PC-3 (cell line): ENCODE measurements around the gene SEPTIN5. TPM values are rescaled to one million over a fixed set of nuclear protein-coding genes. Genes with fewer than 3 reads are reported as not detected.

ENCODE experiments used
- ATAC-seq: fragments of 200-7000 bp; cut with Tn5 transposase; 2 replicates; pipeline ENCODE4 v1.9.1; 2020; ENCODE audit warnings: mild to moderate bottlenecking, moderate library complexity
- BruUV-seq: library from RNA; stranded (reverse); fragments of 400-500 nt; replicated peaks from 2 replicates; lab custom pipeline; 2021; lab: Mats Ljungman, UMichigan
- CTCF ChIA-PET: fragments of 300-600 bp; sonication (Branson Sonifier 250); formaldehyde crosslinking; loops from one replicate; lab custom pipeline; 2022; ENCODE audit warnings: antibody characterized with exemption; lab: Charles Lee
- POLR2A ChIA-PET: fragments of 300-600 bp; sonication (Branson Sonifier 250); formaldehyde crosslinking; loops from one replicate; lab custom pipeline; 2022; ENCODE audit warnings: antibody characterized with exemption; ENCODE audit not compliant: unreplicated experiment; lab: Charles Lee
- DNase-seq: peaks from one replicate; pipeline ENCODE4 v3.0.0-alpha.2; 2015
- H2AFZ ChIP-seq: fragments of 300-600 bp; sonication (generic); 2 replicates; pipeline ENCODE4 v1.6.0; 2016; ENCODE audit warnings: antibody characterized with exemption, low read length
- H3F3A ChIP-seq: fragments of 300-600 bp; sonication (generic); one replicate; pipeline ENCODE4 v1.6.0; 2017; ENCODE audit warnings: antibody characterized with exemption, low read length, control low read depth, mild to moderate bottlenecking; ENCODE audit not compliant: unreplicated experiment
- H3K27ac ChIP-seq: fragments of 300-600 bp; sonication (generic); 2 replicates; pipeline ENCODE4 v1.5.1; 2016; ENCODE audit warnings: mild to moderate bottlenecking, low read length
- H3K27me3 ChIP-seq: fragments of 300-600 bp; sonication (generic); 2 replicates; pipeline ENCODE4 v1.6.1; 2016; ENCODE audit warnings: low read length, mixed read lengths
- H3K36me3 ChIP-seq: fragments of 300-600 bp; sonication (generic); 2 replicates; pipeline ENCODE4 v1.6.1; 2016; ENCODE audit warnings: low read depth, mixed run types, low read length, mixed read lengths
- H3K4me1 ChIP-seq: fragments of 300-600 bp; sonication (generic); 2 replicates; pipeline ENCODE4 v1.5.1; 2016; ENCODE audit warnings: low read length; ENCODE audit not compliant: insufficient read depth
- H3K4me2 ChIP-seq: fragments of 300-600 bp; sonication (generic); 2 replicates; pipeline ENCODE4 v1.6.0; 2016; ENCODE audit warnings: low read length
- H3K4me3 ChIP-seq: fragments of 300-600 bp; sonication (generic); 2 replicates; pipeline ENCODE4 v1.5.1; 2016; ENCODE audit warnings: mild to moderate bottlenecking, low read length, mixed read lengths
- H3K79me2 ChIP-seq: fragments of 300-600 bp; sonication (generic); 2 replicates; pipeline ENCODE4 v1.6.1; 2017; ENCODE audit warnings: low read length, mixed read lengths
- H3K9ac ChIP-seq: fragments of 300-600 bp; sonication (generic); 2 replicates; pipeline ENCODE4 v1.6.0; 2016; ENCODE audit warnings: mild to moderate bottlenecking, low read length
- H3K9me2 ChIP-seq: fragments of 300-600 bp; sonication (generic); replicated peaks from 2 replicates; pipeline ENCODE4 v1.6.1; 2016; ENCODE audit warnings: mixed run types, low read length, mixed read lengths
- H3K9me3 ChIP-seq: fragments of 300-600 bp; sonication (generic); 2 replicates; pipeline ENCODE4 v1.6.1; 2016; ENCODE audit warnings: low read length, mixed read lengths
- H4K20me1 ChIP-seq: fragments of 300-600 bp; sonication (generic); 2 replicates; pipeline ENCODE4 v1.6.1; 2016; ENCODE audit warnings: low read length, mixed read lengths
- CTCF ChIP-seq: fragments of 300-600 bp; sonication (generic); conservative IDR thresholded peaks from 2 replicates; pipeline ENCODE4 v1.5.1; 2017; ENCODE audit warnings: antibody characterized with exemption, low read depth, mild to moderate bottlenecking, low read length
- EZH2 ChIP-seq: fragments of 300-600 bp; sonication (generic); IDR thresholded peaks from one replicate; pipeline ENCODE4 v1.6.1; 2017; ENCODE audit warnings: antibody characterized with exemption, mild to moderate bottlenecking, low read length; ENCODE audit not compliant: unreplicated experiment
- EZH2phosphoT487 ChIP-seq: fragments of 300-600 bp; sonication (generic); IDR thresholded peaks from 2 replicates; pipeline ENCODE4 v1.6.1; 2018; ENCODE audit warnings: mild to moderate bottlenecking, antibody characterized with exemption, low read length, borderline replicate concordance
- intact Hi-C: fragments of 100-400 bp; cut with micrococcal nuclease; formaldehyde crosslinking; loops from 2 replicates; pipeline ENCODE4 v1.9.0; 2023
- total RNA-seq: library from RNA; depleted of rRNA; stranded (reverse); fragments of >200 nt; gene quantifications from 2 replicates; pipeline ENCODE4 v1.2.3, GENCODE V29; 2014

SEPTIN5 gene
- total RNA-seq, 1 experiment from 2014 or later = 27.5 TPM

GRCh38 chr22:19757985-19758895 lies 43.9 kb downstream of the SEPTIN5 start:
- intact Hi-C loops = no loop called here
- Histone ChIP-seq H3K4me3 (no peak overlapping the region), H3F3A (no peaks in the 10 kb centered on the region), H3K27me3 (no peaks in the 10 kb centered on the region), H3K4me1 (peaks cover 7% of the 10 kb centered on the region; the same call in 1 of the 2 replicates), H2AFZ (no peak overlapping the region), H3K9ac (no peak overlapping the region), H4K20me1 (no peaks in the 10 kb centered on the region), H3K79me2 (peaks cover 22% of the 10 kb centered on the region), H3K36me3 (no peaks in the 10 kb centered on the region), H3K4me2 (no peak overlapping the region), H3K27ac (no peak overlapping the region), H3K9me3 (no peaks in the 10 kb centered on the region), H3K9me2 (no peaks in the 10 kb centered on the region)
- CTCF ChIA-PET = interaction anchor here (0.5 kb wide), 1 partner anchor 148 kb away, joined by 3 read pairs; no protein-coding TSS in a partner anchor
- BruUV-seq = no TSS peak
- no peak for ATAC-seq
- TF ChIP-seq EZH2 = no peak
- TF ChIP-seq CTCF = no peak
- no peak for TF ChIP-seq EZH2phosphoT487
- DNase-seq = no peak
- POLR2A ChIA-PET = no interaction called here

- Histone ChIP-seq H3F3A (no peaks in the 10 kb centered on the region), H3K27me3 (no peaks in the 10 kb centered on the region), H3K9me2 (no peaks in the 10 kb centered on the region), H3K4me1 (peaks cover 7% of the 10 kb centered on the region; the same call in 1 of the 2 replicates), H4K20me1 (no peaks in the 10 kb centered on the region), H3K4me3 (no peak overlapping the region), H2AFZ (no peak overlapping the region), H3K9ac (no peak overlapping the region), H3K4me2 (no peak overlapping the region), H3K79me2 (peaks cover 30% of the 10 kb centered on the region), H3K9me3 (no peaks in the 10 kb centered on the region), H3K36me3 (no peaks in the 10 kb centered on the region), H3K27ac (no peak overlapping the region)
- no peak for DNase-seq
- ChIA-PET CTCF (interaction anchor here (0.5 kb wide), 1 partner anchor 30 kb away, joined by 3 read pairs; no protein-coding TSS in a partner anchor), POLR2A (no interaction called here)
- intact Hi-C loops = no loop called here
- no peak for ATAC-seq
- TF ChIP-seq EZH2 (no peak), EZH2phosphoT487 (no peak), CTCF (no peak)
- BruUV-seq = no TSS peak
Observed at GRCh38 chr22:19758896-19759426, 44.7 kb downstream of the SEPTIN5 start.
